AG04450 (cell line): Measurements from ENCODE around the gene TGFBR2. TPM values are rescaled to one million over a fixed set of nuclear protein-coding genes. Genes with fewer than 3 reads are reported as not detected.

ENCODE experiments used
- CTCF ChIA-PET: fragments of 300-600, 350-600 bp; formaldehyde crosslinking; extraction: SDS; loops from one replicate; lab custom pipeline; 2022; ENCODE audit warnings: antibody characterized with exemption, inconsistent platforms; lab: Charles Lee
- POLR2A ChIA-PET: fragments of 350-600 bp; formaldehyde crosslinking; extraction: SDS; loops from one replicate; lab custom pipeline; 2021; ENCODE audit warnings: antibody characterized with exemption, inconsistent platforms; lab: Yijun Ruan, JAX
- DNase-seq: peaks from one replicate; pipeline ENCODE4 v3.0.0-alpha.2; 2011; ENCODE audit warnings: low read depth, low spot score
- H3K27ac ChIP-seq: one replicate; pipeline ENCODE4 v1.5.1; 2012; ENCODE audit warnings: low read depth, low read length, control low read depth
- H3K27me3 ChIP-seq: one replicate; pipeline ENCODE4 v1.6.0; 2012; ENCODE audit warnings: low read length; ENCODE audit not compliant: control insufficient read depth, insufficient read depth
- H3K4me3 ChIP-seq: 2 replicates; pipeline ENCODE4 v1.5.1; 2011; ENCODE audit warnings: mild to moderate bottlenecking, low read depth, low read length, control low read depth
- H3K9me3 ChIP-seq: 2 replicates; pipeline ENCODE4 v1.5.1; 2012; ENCODE audit warnings: low read length; ENCODE audit not compliant: control insufficient read depth, insufficient read depth
- CTCF ChIP-seq: IDR thresholded peaks from 2 replicates; pipeline ENCODE4 v1.5.1; 2011; ENCODE audit warnings: low read depth, low read length, control low read depth, inconsistent platforms
- polyA plus RNA-seq: library from polyadenylated mRNA; depleted of rRNA; stranded (reverse); fragments of >200 nt; gene quantifications from 2 replicates; pipeline ENCODE4 v1.2.3, GENCODE V29; 2011

Gene TGFBR2
- polyA plus RNA-seq, 1 experiment, result 158 TPM

GRCh38 chr3:30742796-30743619 is 136.6 kb downstream of the TGFBR2 start:
- CTCF ChIA-PET, result interaction anchor here (0.7 to 1.5 kb wide), 5 partner anchors 9 to 730 kb away, joined by 3 to 4 read pairs (median 3); no protein-coding TSS in a partner anchor
- DNase-seq, result no peak
- TF ChIP-seq CTCF, result no peak

More at GRCh38 chr3:30742796-30743619, 136.6 kb downstream of the TGFBR2 start:
- Histone ChIP-seq H3K27me3 (no peaks in the 10 kb centered on the region), H3K27ac (no peak overlapping the region), H3K4me3 (no peak overlapping the region), H3K9me3 (no peaks in the 10 kb centered on the region)
- POLR2A ChIA-PET, result no interaction called here
